Lower leg skin (tissue), 3 donors: ENCODE measurements around the gene HLA-DOB.

ENCODE experiments used
- CTCF ChIP-seq, 3 donors: fragments of 450-650 bp; IDR thresholded peaks; one replicate each; pipeline ENCODE4 v1.5.1; 2016; ENCODE audit warnings: antibody characterized with exemption in 3 of 3, mild to moderate bottlenecking in 3 of 3, moderate library complexity in 2 of 3
- POLR2A ChIP-seq, 2 donors: fragments of 450-650 bp; IDR thresholded peaks; one replicate each; pipeline ENCODE4 v1.6.1; 2016 to 2017; ENCODE audit warnings: antibody characterized with exemption in 2 of 2, mild to moderate bottlenecking in 1 of 2, moderate library complexity in 1 of 2

GRCh38 chr6:32803416-32803815 is 13.4 kb downstream of the HLA-DOB start:
- TF ChIP-seq POLR2A (IDR thresholded peaks at IDR 0.05): no peak
- TF ChIP-seq CTCF (IDR thresholded peaks at IDR 0.05): no peak
